Stomach (tissue), 9 donors: ENCODE results near the gene EIF3B. TPM values are rescaled to one million over a fixed set of nuclear protein-coding genes. Genes with fewer than 3 reads are reported as not detected.

Experiments
- DNase-seq, 2 donors: peaks; one replicate each; pipeline versions ENCODE4 v3.0.0 to v3.0.0-alpha.2; 2013 to 2019
- H3K27ac ChIP-seq, 5 donors: fragments of 200-600 bp in 4 of 5; sonication (generic) in 4 of 5; one replicate each; pipeline ENCODE4 v1.5.1; 2013 to 2019; ENCODE audit warnings: mild to moderate bottlenecking in 1 of 5, moderate library complexity in 1 of 5
- H3K27me3 ChIP-seq, 3 donors: fragments of 200-600 bp; sonication (generic); one replicate each; pipeline ENCODE4 v1.5.1; 2017 to 2019; ENCODE audit warnings: mixed run types in 1 of 3
- H3K36me3 ChIP-seq, 4 donors: fragments of 200-600 bp; sonication (generic); 1 replicate in 3 of 4; 2 replicates in 1 of 4; pipeline ENCODE4 v1.5.1; 2016 to 2019
- H3K4me1 ChIP-seq, 4 donors: fragments of 200-600 bp; sonication (generic); one replicate each; pipeline ENCODE4 v1.5.1; 2016 to 2019
- H3K4me3 ChIP-seq, 4 donors: fragments of 200-600 bp; sonication (generic) in 3 of 4; one replicate each; pipeline ENCODE4 v1.5.1; 2016 to 2019; ENCODE audit warnings: mild to moderate bottlenecking in 1 of 4
- H3K9me3 ChIP-seq, 4 donors: fragments of 200-600 bp; sonication (generic); one replicate each; pipeline ENCODE4 v1.5.1; 2016 to 2019
- EP300 ChIP-seq: sonication (generic); formaldehyde crosslinking; IDR thresholded peaks from one replicate; pipeline ENCODE4 v1.6.1; 2017; ENCODE audit warnings: antibody characterized with exemption
- POLR2A ChIP-seq, 4 donors: fragments of 450-650 bp; IDR thresholded peaks; one replicate each; pipeline ENCODE4 v1.6.1; 2016; ENCODE audit warnings: antibody characterized with exemption in 4 of 4, control low read depth in 2 of 4, mild to moderate bottlenecking in 1 of 4, moderate library complexity in 1 of 4
- POLR2AphosphoS5 ChIP-seq, 3 donors: sonication (generic); formaldehyde crosslinking; IDR thresholded peaks; one replicate each; pipeline ENCODE4 v1.6.1; 2016; ENCODE audit warnings: antibody characterized with exemption in 3 of 3
- WGBS, 5 donors: extraction: QIAGEN DNeasy Blood & Tissue Kit in 3 of 5; methylation state at CpG; one replicate each; pipeline versions ENCODE4 v1.1.5 to v1.1.7; 2013 to 2018; 5-methylcytosine and 5-hydroxymethylcytosine counted together
- intact Hi-C: fragments of 100-400 bp; cut with DNase I; formaldehyde crosslinking; loops from one replicate; pipeline ENCODE4 v1.15.1; 2023; ENCODE audit warnings: low total_unique reads
- polyA plus RNA-seq, 3 donors: library from polyadenylated mRNA; stranded (reverse); fragments of 200-250 nt; gene quantifications; one replicate each; pipeline ENCODE4 v1.2.3, GENCODE V29; 2013
- total RNA-seq, 5 donors: library from RNA; depleted of rRNA; stranded (reverse); fragments of >200 nt; gene quantifications; one replicate each; pipeline versions ENCODE4 v1.1.0 to v1.2.3, GENCODE V29; 2014 to 2016
- TF ChIP-seq, protein P1 (sequence below), 7 experiments: fragments of 450-650 bp in 4 of 7; fragments of 200-600 bp in 3 of 7; sonication (generic) in 3 of 7; IDR thresholded peaks; one replicate each; pipeline ENCODE4 v1.5.1; 2016 to 2019; ENCODE audit warnings: antibody characterized with exemption in 7 of 7, control low read depth in 2 of 7, mild to moderate bottlenecking in 1 of 7
- donor health status: healthy with polysubstance abuse.
- donor health status: Bipolar disorder and iron deficiency.
- donor health status: healthy.

EIF3B gene
- total and polyA plus RNA-seq, 8 donors, result 64.8 to 373 (median 131) TPM

DNA sequence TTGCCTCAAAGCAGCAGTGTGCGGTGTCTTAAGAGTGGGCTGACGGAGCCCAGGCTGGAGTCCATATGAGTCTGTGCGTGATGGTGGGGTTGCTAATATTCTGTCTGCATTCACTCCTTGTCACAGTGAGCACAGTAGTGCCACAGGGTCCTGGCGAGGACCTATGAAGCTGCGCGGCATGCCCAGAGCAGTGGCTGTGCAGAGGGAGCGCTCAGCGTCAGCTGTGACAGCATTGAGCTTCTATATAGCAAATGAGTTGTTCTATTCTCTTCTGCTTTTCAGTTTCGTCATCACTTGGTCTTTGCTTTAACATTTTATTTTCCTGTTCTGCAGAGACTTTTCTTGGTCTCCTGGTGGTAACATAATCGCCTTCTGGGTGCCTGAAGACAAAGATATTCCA is 14.5 kb downstream of the EIF3B start:
- DNase-seq, result no peak
- Histone ChIP-seq H3K4me1 (peaks cover 0 to 7% (median 0%) of the 10 kb centered on the region in 4 donors), H3K4me3 (no peak overlapping the region), H3K9me3 (no peaks in the 10 kb centered on the region), H3K36me3 (peaks cover 97 to 100% (median 100%) of the 10 kb centered on the region in 4 donors), H3K27ac (no peak overlapping the region), H3K27me3 (no peaks in the 10 kb centered on the region)
- TF ChIP-seq EP300 (no peak), POLR2AphosphoS5 (IDR thresholded peaks at IDR 0.05) (no peak), POLR2A (IDR thresholded peaks at IDR 0.05) (no peak)
- TF ChIP-seq, protein P1, sequence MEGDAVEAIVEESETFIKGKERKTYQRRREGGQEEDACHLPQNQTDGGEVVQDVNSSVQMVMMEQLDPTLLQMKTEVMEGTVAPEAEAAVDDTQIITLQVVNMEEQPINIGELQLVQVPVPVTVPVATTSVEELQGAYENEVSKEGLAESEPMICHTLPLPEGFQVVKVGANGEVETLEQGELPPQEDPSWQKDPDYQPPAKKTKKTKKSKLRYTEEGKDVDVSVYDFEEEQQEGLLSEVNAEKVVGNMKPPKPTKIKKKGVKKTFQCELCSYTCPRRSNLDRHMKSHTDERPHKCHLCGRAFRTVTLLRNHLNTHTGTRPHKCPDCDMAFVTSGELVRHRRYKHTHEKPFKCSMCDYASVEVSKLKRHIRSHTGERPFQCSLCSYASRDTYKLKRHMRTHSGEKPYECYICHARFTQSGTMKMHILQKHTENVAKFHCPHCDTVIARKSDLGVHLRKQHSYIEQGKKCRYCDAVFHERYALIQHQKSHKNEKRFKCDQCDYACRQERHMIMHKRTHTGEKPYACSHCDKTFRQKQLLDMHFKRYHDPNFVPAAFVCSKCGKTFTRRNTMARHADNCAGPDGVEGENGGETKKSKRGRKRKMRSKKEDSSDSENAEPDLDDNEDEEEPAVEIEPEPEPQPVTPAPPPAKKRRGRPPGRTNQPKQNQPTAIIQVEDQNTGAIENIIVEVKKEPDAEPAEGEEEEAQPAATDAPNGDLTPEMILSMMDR (IDR thresholded peaks at IDR 0.05), result no peak
- intact Hi-C loops, result no loop called here
- 94 to 97% (median 97%) methylated on average over 10 of the region's 10 CpGs for WGBS, 5 donors

DNA sequence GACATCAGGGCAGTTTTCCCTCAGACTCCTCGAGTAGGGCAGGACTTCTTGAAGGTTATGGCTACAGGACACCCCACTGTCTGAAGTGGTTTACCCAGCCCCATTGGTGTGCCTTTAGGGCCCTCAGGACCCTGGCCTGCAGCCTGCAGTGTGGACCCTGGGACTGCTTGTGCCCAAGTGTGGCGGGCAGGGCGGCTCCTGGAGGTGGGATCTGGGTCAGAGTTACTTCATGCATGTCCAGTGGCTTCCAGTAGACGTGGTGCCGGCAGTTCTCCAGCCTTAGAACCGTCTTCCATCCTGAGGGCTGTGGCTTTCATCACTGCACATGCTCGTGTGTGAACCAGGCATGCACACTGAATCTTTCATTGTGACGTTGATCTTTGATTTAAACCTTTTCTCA is 16.7 kb downstream of the EIF3B start:
- Histone ChIP-seq H3K9me3 (no peaks in the 10 kb centered on the region), H3K4me1 (peaks cover 0 to 7% (median 0%) of the 10 kb centered on the region in 4 donors), H3K27me3 (no peaks in the 10 kb centered on the region), H3K4me3 (no peak overlapping the region), H3K36me3 (peaks cover 99 to 100% (median 100%) of the 10 kb centered on the region in 4 donors), H3K27ac (no peak overlapping the region)
- no peak for DNase-seq
- TF ChIP-seq POLR2A (IDR thresholded peaks at IDR 0.05) (no peak), EP300 (no peak), POLR2AphosphoS5 (IDR thresholded peaks at IDR 0.05) (no peak)
- TF ChIP-seq, protein P1 (IDR thresholded peaks at IDR 0.05), result no peak
- intact Hi-C loops, result no loop called here
- 89 to 93% (median 92%) methylated on average over 8 of the region's 8 CpGs for WGBS, 5 donors

- intact Hi-C loops, result no loop called here
- no peaks in the 10 kb centered on the region for H3K27me3 ChIP-seq
- H3K4me1 ChIP-seq, result peaks cover 0 to 7% (median 0%) of the 10 kb centered on the region in 4 donors
- no peak for TF ChIP-seq POLR2AphosphoS5 (IDR thresholded peaks at IDR 0.05)
- TF ChIP-seq, protein P1 (IDR thresholded peaks at IDR 0.05), result no peak
- TF ChIP-seq POLR2A (IDR thresholded peaks at IDR 0.05), result no peak
- TF ChIP-seq EP300, result no peak
- H3K36me3 ChIP-seq, result peaks cover 95 to 99% (median 97%) of the 10 kb centered on the region in 4 donors
- 84 to 90% (median 86%) methylated on average over 8 to 14 of the region's 14 CpGs for WGBS, 5 donors
- DNase-seq, result no peak
- H3K4me3 ChIP-seq, result no peak overlapping the region
- no peaks in the 10 kb centered on the region for H3K9me3 ChIP-seq
- no peak overlapping the region for H3K27ac ChIP-seq
These were observed 18.1 kb downstream of the EIF3B start for GRCh38 chr7:2372724-2373123.

DNA sequence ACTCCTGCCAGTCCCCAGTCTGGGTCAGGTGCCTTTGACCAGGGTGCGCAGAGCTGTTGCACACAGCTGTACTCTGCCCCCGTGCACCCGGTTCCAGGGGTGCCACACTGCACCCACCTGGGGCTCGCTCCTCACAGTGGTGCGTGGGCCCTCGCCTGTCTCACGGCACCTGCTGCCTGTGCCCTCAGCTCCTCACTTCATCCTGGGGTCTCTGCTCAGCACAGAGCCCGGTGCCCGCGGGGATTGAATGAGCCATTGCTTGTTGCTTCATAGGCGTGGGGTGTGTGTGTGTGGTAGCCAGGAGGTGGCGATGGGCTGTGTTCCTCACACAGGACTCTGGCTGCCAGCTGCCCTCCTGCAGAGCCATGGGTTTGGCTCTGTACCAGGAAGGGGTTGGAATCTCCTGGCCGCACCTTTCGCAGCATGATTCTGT is 18.5 kb downstream of the EIF3B start:
- Histone ChIP-seq H3K4me1 (peaks cover 0 to 7% (median 0%) of the 10 kb centered on the region in 4 donors), H3K36me3 (peaks cover 90 to 98% (median 95%) of the 10 kb centered on the region in 4 donors), H3K4me3 (no peak overlapping the region), H3K27ac (no peak overlapping the region), H3K9me3 (no peaks in the 10 kb centered on the region), H3K27me3 (no peaks in the 10 kb centered on the region)
- DNase-seq, result peak in 1 of 2 donors; percentile 68
- 52 to 80% (median 60%) methylated on average over 1 to 14 of the region's 14 CpGs for WGBS, 5 donors
- intact Hi-C loops, result no loop called here
- TF ChIP-seq POLR2A (IDR thresholded peaks at IDR 0.05) (no peak), EP300 (no peak), POLR2AphosphoS5 (IDR thresholded peaks at IDR 0.05) (no peak)
- TF ChIP-seq, protein P1 (IDR thresholded peaks at IDR 0.05), result peak in 1 of 7 experiments; percentile 14
